NK-92 treated with Interleukin-12 subunit alpha and Interleukin-12 subunit beta, amount 100 ng/mL, for 24 hours (cell line): ENCODE results near the gene EPB41L4B.
"Not testable (repeated sequence)": the region's sequence is repeated elsewhere in the genome, so short reads cannot be mapped to it uniquely, and the experiment has no call there.

Source experiments
- DNase-seq: peaks from one replicate; lab custom pipeline; 2025; lab: John Stamatoyannopoulos, UW

EPB41L4B gene

GRCh38 chr9:109244179-109245132 lies 76.4 kb downstream of the EPB41L4B start:
- peak; percentile 47 for DNase-seq

- no peak for DNase-seq
These were observed 78.1 kb downstream of the EPB41L4B start for GRCh38 chr9:109242741-109243140.

- DNase-seq = no peak
These were observed 78.8 kb downstream of the EPB41L4B start for GRCh38 chr9:109242014-109242413.

GRCh38 chr9:109241207-109241606 lies 79.7 kb downstream of the EPB41L4B start:
- no peak for DNase-seq

GRCh38 chr9:109239240-109239639 lies 81.6 kb downstream of the EPB41L4B start:
- DNase-seq = no peak

GRCh38 chr9:109238655-109239054 lies 82.2 kb downstream of the EPB41L4B start:
- DNase-seq = no peak

- DNase-seq = no peak
These were observed 82.7 kb downstream of the EPB41L4B start for GRCh38 chr9:109238125-109238524.

GRCh38 chr9:109232449-109233237 lies 88.2 kb downstream of the EPB41L4B start:
- no peak for DNase-seq

GRCh38 chr9:109231593-109231992 lies 89.3 kb downstream of the EPB41L4B start:
- no peak for DNase-seq

- no peak for DNase-seq
These were observed 90.6 kb downstream of the EPB41L4B start for GRCh38 chr9:109230277-109230676.

GRCh38 chr9:109229682-109230081 lies 91.2 kb downstream of the EPB41L4B start:
- no peak for DNase-seq

GRCh38 chr9:109228093-109228642 lies 92.7 kb downstream of the EPB41L4B start:
- no peak for DNase-seq

- no peak for DNase-seq
These were observed 95.2 kb downstream of the EPB41L4B start for GRCh38 chr9:109225629-109226028.

- DNase-seq = no peak
These were observed 96.1 kb downstream of the EPB41L4B start for GRCh38 chr9:109224751-109225150.

GRCh38 chr9:109218242-109218641 lies 102.6 kb downstream of the EPB41L4B start:
- not testable (repeated sequence) for DNase-seq

GRCh38 chr9:109214414-109214813 lies 106.4 kb downstream of the EPB41L4B start:
- no peak for DNase-seq

- no peak for DNase-seq
These were observed 107.4 kb downstream of the EPB41L4B start for GRCh38 chr9:109213285-109214121.

GRCh38 chr9:109212768-109213167 lies 108.1 kb downstream of the EPB41L4B start:
- DNase-seq = no peak

GRCh38 chr9:109206670-109207069 lies 114.2 kb downstream of the EPB41L4B start:
- DNase-seq = no peak

GRCh38 chr9:109205526-109205925 lies 115.3 kb downstream of the EPB41L4B start:
- no peak for DNase-seq

GRCh38 chr9:109203761-109204360 lies 117.0 kb downstream of the EPB41L4B start:
- DNase-seq = no peak
